ENCODE data around the gene TSHZ2.

GRCh38 chr20:53191957-53192356 is 219.8 kb downstream of the TSHZ2 start:
- TF ChIP-seq, protein P1, sequence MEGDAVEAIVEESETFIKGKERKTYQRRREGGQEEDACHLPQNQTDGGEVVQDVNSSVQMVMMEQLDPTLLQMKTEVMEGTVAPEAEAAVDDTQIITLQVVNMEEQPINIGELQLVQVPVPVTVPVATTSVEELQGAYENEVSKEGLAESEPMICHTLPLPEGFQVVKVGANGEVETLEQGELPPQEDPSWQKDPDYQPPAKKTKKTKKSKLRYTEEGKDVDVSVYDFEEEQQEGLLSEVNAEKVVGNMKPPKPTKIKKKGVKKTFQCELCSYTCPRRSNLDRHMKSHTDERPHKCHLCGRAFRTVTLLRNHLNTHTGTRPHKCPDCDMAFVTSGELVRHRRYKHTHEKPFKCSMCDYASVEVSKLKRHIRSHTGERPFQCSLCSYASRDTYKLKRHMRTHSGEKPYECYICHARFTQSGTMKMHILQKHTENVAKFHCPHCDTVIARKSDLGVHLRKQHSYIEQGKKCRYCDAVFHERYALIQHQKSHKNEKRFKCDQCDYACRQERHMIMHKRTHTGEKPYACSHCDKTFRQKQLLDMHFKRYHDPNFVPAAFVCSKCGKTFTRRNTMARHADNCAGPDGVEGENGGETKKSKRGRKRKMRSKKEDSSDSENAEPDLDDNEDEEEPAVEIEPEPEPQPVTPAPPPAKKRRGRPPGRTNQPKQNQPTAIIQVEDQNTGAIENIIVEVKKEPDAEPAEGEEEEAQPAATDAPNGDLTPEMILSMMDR (IDR thresholded peaks at IDR 0.05), result no peak
- TF ChIP-seq POLR2A (IDR thresholded peaks at IDR 0.05) (no peak), POLR2AphosphoS5 (IDR thresholded peaks at IDR 0.05) (no peak)

All from breast epithelium (tissue), 3 donors.